ENCODE data around the gene ITIH2.
"Not testable (repeated sequence)": the region's sequence is repeated elsewhere in the genome, so short reads cannot be mapped to it uniquely, and the experiment has no call there.

Gene ITIH2

GRCh38 chr10:7693194-7693593, 9.9 kb upstream of the ITIH2 start:
- DNase-seq (ENCODE audit: low spot score) = not testable (repeated sequence)

DNA sequence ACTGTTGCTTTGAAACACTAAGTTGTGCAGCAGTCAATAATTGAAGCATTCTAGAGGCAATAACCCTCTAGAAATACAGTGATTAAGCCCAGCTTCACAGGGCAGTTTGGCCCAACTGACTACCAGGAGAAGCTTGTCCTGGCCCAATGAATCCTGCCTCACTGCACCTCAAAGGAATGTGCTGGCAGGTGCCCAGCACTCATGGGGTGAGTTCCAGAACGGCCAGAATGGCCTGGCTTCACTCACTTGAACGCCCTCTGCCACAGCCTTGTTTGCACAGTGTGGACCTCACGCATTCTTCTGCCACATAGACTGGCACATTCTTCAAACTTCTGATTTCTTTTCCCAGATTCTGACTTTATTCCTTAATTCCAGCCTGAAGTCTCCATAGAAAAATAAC, 6.6 kb upstream of the ITIH2 start:
- DNase-seq (ENCODE audit: low spot score) = no peak

GRCh38 chr10:7697426-7697825, 5.7 kb upstream of the ITIH2 start:
- DNase-seq (ENCODE audit: low spot score) = no peak

- DNase-seq (ENCODE audit: low spot score) = no peak
Measured at GRCh38 chr10:7700577-7701125, 2.5 kb upstream of the ITIH2 start.

DNA sequence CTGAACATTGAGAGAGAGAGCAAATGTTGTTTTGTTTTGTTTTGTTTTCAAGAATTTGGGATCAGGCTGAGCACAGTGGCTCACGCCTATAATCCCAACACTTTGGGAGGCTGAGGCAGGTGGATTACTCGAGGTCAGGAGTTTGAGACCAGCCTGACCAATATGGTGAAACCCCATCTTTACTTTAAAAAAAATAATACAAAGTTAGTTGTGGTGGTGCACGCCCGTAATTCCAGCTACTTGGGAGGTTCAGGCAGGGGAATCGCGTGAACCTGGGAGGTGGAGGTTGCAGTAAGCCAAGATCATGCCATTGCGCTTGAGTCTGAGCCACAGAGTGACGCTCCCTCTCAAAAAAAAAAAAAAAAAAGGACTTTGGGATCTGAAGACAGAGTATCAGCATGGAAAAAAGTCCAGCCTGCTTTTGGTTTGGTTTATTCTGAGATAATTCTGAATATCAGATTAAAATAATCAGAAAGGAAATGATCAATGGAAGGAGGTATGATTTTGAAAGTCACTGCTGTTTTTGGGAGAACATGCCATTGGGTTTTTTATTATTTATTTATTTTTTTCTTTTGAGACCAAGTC, 1.9 kb upstream of the ITIH2 start:
- DNase-seq (ENCODE audit: low spot score) = no peak

GRCh38 chr10:7702288-7702812, 766 bp upstream of the ITIH2 start:
- DNase-seq (ENCODE audit: low spot score) = no peak

DNA sequence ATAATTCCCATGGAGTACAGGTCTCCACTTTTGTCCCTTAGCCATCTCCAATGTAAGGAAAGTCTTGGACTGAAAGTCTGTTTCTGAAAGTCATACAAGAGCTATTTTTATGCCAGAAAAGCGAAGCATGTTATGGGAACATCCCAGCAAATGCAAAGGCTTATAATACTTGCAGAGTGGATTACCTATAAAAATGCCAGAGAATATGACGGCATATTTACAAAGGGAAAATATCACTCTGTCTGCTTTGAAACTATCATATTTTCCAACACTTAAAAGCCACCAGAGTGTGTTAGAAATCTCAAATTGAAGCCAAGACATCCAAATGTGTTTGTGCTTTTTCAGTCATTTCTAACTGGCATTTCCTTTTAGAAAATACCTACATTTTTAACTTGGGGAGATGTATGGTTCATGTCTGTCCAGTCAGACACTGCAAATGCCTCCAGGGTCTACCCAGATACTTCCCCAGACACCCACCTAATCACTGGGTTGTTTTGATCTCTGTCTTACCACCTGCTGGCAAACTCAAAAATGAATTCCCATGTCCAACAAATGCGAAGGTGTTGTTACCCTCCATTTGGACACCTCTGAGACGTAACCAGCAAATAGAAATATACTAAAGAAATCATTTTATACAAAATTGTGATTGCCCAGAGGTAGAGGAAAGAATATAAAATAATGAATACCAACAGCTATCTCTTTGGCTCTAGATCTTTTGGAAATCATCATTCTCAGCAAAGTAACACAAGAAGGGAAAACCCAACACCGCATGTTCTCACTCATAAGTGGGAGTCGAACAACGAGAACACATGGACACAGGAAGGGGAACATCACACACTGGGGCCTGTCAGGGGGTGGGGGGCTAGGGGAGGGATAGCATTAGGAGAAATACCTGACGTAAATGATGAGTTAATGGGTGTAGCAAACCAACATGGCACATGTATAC, 1.2 kb downstream of the ITIH2 start:
- DNase-seq (ENCODE audit: low spot score) = no peak

GRCh38 chr10:7705341-7705740, 2.2 kb downstream of the ITIH2 start:
- DNase-seq (ENCODE audit: low spot score) = no peak

DNA sequence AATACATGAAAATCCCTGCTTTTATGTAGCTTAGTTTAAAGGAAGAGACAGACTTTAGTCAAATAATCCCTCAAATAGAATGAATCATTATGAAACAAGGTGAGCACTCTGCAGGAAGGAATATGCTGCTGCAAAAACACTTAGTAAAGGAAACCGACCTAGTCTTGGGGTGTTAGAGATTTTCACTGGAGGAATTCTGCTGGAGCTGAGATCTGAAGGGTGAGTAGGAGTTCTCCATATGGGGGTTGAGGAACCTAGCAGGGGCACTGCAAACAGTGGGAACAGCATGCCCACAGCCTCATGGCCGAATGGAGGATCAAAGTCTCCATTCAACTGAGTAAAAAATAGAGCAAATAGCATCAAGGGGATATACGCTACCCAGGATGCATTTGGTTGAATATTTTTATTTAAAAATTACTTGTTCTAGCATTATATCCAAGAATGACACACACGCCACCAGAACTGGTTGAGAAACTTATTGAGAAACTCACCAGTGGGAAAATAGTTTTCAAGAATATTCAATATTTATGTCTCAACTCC, 3.5 kb downstream of the ITIH2 start:
- no peak for DNase-seq (ENCODE audit: low spot score)

GRCh38 chr10:7707102-7707501, 4.0 kb downstream of the ITIH2 start:
- no peak for DNase-seq (ENCODE audit: low spot score)

DNA sequence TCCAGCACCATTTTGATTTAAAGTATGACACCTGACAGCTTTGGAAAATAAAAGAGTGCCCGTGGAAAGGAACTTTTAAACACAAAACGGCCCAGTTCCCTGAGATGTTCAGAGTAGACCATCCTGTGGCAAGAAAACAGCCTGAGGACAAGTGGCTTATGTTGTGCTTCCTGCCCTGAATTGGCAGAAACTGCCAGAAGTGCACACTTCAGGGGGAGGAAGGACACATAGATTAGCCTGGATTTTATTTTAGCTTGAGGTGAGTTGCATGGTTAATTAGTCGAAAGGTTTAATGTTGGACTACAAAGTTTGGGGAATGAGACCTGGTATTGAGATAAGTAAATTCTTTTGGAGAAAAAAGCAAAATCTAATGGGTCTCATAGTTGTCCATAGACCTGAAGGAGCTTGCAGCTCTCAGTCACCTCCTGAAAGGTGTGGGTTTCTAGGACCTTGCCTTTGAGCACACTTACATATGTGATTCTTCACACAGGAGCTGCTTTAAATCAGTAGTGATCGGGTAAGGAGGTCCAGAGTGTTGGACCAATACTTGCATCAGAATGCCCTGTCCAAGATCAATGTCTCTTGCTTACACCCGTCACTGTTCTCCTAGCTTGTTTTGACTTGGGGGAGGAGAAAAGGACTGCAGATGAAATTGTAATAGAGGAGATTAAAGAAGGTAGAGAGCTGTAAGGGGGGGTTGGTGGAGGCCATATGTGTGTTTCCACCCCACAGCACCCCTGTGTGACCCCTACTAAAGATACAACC, 4.9 kb downstream of the ITIH2 start:
- DNase-seq (ENCODE audit: low spot score) = no peak

GRCh38 chr10:7708832-7709231, 5.7 kb downstream of the ITIH2 start:
- no peak for DNase-seq (ENCODE audit: low spot score)

DNA sequence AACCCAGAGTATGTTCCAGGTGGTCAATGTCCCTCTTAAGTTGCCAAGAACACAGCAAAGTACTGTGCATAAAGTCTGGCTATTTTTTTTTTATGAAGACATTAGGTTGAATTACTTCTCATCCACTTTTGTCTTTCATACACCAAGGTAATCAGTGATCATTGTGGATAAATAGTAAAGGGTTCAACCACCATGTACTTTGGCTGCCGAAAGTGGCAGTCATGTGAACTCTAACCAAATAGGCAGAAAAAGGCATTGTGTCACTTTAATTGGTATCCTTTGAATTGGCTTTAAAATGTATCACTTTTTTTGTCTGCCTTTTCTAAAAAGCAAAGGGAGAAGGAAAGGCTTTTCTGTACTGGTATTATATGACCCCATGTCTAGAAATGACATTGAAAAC, 7.3 kb downstream of the ITIH2 start:
- no peak for DNase-seq (ENCODE audit: low spot score)

GRCh38 chr10:7711075-7711474, 8.0 kb downstream of the ITIH2 start:
- not testable (repeated sequence) for DNase-seq (ENCODE audit: low spot score)

GRCh38 chr10:7715515-7715914, 12.4 kb downstream of the ITIH2 start:
- DNase-seq (ENCODE audit: low spot score) = no peak

GRCh38 chr10:7717767-7718166, 14.7 kb downstream of the ITIH2 start:
- no peak for DNase-seq (ENCODE audit: low spot score)

GRCh38 chr10:7718685-7719084, 15.6 kb downstream of the ITIH2 start:
- DNase-seq (ENCODE audit: low spot score) = no peak

DNA sequence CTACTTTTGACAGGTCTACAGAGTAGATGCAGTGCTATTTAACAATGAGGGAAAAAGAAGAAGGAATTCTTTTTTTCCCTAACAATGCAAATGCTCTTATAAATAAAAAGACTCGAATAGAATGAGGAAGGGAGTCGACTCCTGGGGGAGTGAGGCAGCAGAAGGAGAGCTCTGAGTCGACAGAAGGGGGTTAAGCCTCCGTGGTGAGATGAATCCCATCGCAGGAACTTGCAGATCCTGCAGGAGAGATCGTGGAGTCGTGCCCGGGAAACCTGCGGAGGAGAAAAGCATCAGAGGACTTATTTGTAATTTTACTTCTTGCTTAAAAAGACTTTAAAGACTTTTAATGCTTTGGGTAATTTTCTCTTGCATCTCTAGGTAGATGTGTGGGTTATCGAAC, 17.4 kb downstream of the ITIH2 start:
- no peak for DNase-seq (ENCODE audit: low spot score)

DNA sequence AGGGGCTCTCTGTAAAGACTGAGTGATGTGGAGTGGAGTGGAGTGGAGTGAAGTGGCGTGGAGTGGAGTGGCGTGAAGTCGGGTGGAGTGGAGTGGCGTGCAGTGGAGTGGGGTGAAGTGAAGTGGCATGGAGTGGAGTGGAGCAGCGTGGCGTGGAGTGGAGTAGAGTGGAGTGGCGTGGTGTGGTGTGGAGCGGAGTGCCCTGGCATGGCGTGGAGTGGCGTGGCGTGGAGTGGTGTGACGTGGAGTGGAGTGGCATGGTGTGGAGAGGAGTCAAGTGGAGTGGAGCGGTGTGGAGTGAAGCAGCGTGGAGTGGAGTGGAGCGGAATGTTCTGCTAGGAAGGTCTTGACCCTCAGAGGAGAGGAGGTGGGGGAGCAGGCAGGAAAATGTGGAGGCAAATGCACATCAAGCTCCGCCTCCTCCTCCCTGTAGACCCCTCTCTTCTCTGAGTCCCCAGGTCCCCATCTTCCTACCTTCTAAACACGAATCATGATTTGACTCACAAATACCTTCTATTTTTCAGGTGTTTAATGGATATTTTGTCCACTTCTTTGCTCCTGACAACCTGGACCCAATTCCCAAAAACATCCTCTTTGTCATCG, 19.9 kb downstream of the ITIH2 start:
- no peak for DNase-seq (ENCODE audit: low spot score)

DNA sequence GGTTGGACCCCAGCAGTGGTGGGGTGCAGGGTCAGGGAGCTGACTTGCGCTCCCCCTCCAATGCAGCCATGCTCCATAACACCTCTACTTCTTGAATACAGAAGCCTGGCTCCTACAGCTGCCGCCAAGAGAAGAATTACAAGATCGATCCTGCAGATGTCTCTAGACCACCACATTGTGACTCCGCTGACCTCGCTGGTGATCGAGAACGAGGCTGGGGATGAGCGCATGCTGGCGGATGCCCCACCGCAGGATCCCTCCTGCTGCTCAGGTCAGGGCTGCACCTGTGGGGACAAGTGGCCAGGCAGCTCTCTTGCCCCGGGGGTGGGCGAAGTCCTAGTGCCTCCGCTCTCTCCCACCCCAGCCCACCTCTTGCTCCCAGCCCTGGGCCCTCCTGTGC, 31.7 kb downstream of the ITIH2 start:
- DNase-seq (ENCODE audit: low spot score) = no peak

DNA sequence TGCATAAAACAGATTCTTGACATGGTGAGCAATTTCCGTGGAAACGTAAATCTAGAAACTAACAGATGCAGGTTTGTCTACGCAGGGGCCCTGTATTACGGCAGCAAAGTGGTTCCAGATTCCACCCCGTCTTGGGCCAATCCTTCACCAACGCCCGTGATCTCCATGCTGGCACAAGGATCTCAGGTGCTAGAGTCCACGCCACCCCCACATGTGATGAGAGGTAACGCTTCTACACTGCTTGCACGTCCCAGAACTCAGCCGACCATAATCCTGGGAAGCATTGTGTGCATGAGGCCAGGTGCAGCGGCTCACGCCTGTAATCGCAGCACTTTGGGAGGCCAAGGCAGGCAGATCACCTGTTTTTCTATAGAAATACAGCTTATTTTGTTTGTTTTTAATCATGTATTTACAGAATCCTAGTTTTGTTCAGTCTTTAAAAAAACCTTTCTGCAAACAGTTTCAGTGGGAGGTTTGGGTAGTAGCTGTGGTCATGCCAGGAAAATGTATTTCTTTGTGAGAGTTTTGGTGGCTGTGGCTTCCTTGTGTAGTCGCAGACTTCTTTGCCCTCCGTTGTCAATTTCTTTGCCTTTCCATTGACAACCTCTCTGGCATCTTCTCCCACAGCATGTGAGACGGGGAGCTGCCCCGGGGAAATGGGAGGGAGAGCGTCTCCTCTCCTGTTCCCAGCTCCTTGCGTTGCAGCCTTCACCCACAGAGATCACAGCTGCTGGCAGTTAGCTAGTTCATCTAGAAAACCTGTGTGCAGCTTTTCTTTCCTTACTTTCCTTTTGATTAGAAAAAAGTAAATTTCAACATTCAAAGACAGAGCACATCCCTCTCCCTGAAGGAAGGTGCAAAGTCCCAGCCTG, 35.7 kb downstream of the ITIH2 start:
- no peak for DNase-seq (ENCODE audit: low spot score)

All from NAMALWA (cell line).